Body of pancreas (tissue), 4 donors: ENCODE data around the gene ERO1B.

Experiments
- CTCF ChIP-seq, 7 experiments: fragments of 450-650 bp in 4 of 7; fragments of 200-600 bp in 3 of 7; sonication (generic) in 3 of 7; IDR thresholded peaks; one replicate each; pipeline ENCODE4 v1.5.1; 2016 to 2019; ENCODE audit warnings: antibody characterized with exemption in 7 of 7
- POLR2A ChIP-seq, 3 donors: fragments of 450-650 bp; IDR thresholded peaks; one replicate each; pipeline ENCODE4 v1.6.1; 2016; ENCODE audit warnings: antibody characterized with exemption in 3 of 3, mild to moderate bottlenecking in 2 of 3

GRCh38 chr1:236259043-236259442 is 22.7 kb downstream of the ERO1B start:
- TF ChIP-seq POLR2A (IDR thresholded peaks at IDR 0.05) (no peak), CTCF (IDR thresholded peaks at IDR 0.05) (no peak)
